Esophagus muscularis mucosa (tissue), 4 donors: ENCODE measurements around the gene SLC50A1.

Source experiments
- EP300 ChIP-seq: sonication (generic); formaldehyde crosslinking; IDR thresholded peaks from one replicate; pipeline ENCODE4 v1.6.1; 2017; ENCODE audit warnings: antibody characterized with exemption
- POLR2A ChIP-seq: fragments of 450-650 bp; IDR thresholded peaks from one replicate; pipeline ENCODE4 v1.6.1; 2017; ENCODE audit warnings: antibody characterized with exemption, moderate library complexity, mild to moderate bottlenecking, low read depth
- POLR2AphosphoS5 ChIP-seq, 2 donors: sonication (generic); formaldehyde crosslinking; IDR thresholded peaks; one replicate each; pipeline ENCODE4 v1.6.1; 2017; ENCODE audit warnings: antibody characterized with exemption in 2 of 2
- TF ChIP-seq, protein P1 (sequence below), 3 experiments: fragments of 200-600 bp in 2 of 3; fragments of 450-650 bp in 1 of 3; sonication (generic) in 2 of 3; IDR thresholded peaks; one replicate each; pipeline ENCODE4 v1.5.1; 2017 to 2019; ENCODE audit warnings: antibody characterized with exemption in 3 of 3, mild to moderate bottlenecking in 2 of 3, moderate library complexity in 1 of 3

DNA sequence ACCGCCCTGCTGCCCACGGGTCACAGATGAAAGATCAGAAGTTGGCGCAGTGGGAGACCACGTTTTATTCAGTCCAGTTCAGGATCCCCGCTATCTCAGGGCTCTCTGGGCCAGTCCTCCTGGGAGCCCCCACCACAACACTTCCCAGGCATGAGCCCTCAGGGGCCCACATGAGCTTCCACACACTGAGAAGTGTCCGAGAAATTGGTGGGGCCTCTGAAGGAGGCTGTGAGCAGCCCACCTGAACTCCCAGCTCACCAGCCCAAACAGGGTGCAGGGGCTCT is 50.1 kb downstream of the SLC50A1 start:
- TF ChIP-seq POLR2A = no peak
- TF ChIP-seq, protein P1, sequence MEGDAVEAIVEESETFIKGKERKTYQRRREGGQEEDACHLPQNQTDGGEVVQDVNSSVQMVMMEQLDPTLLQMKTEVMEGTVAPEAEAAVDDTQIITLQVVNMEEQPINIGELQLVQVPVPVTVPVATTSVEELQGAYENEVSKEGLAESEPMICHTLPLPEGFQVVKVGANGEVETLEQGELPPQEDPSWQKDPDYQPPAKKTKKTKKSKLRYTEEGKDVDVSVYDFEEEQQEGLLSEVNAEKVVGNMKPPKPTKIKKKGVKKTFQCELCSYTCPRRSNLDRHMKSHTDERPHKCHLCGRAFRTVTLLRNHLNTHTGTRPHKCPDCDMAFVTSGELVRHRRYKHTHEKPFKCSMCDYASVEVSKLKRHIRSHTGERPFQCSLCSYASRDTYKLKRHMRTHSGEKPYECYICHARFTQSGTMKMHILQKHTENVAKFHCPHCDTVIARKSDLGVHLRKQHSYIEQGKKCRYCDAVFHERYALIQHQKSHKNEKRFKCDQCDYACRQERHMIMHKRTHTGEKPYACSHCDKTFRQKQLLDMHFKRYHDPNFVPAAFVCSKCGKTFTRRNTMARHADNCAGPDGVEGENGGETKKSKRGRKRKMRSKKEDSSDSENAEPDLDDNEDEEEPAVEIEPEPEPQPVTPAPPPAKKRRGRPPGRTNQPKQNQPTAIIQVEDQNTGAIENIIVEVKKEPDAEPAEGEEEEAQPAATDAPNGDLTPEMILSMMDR (IDR thresholded peaks at IDR 0.05) = no peak
- no peak for TF ChIP-seq EP300
- no peak for TF ChIP-seq POLR2AphosphoS5 (IDR thresholded peaks at IDR 0.05)
